CD4-positive, alpha-beta memory T cell (primary cell): ENCODE measurements around the gene CFC1B. TPM values are rescaled to one million over a fixed set of nuclear protein-coding genes. Genes with fewer than 3 reads are reported as not detected.
"Not testable (repeated sequence)": the region's sequence is repeated elsewhere in the genome, so short reads cannot be mapped to it uniquely, and the experiment has no call there.

ENCODE experiments used
- CTCF ChIA-PET: fragments of 350-600 bp; sonication (Branson Sonifier 250); formaldehyde crosslinking; loops from one replicate; lab custom pipeline; 2021; ENCODE audit warnings: inconsistent platforms; ENCODE audit not compliant: partially characterized antibody; lab: Charles Lee
- POLR2A ChIA-PET: fragments of 350-600 bp; sonication (Branson Sonifier 250); formaldehyde crosslinking; loops from one replicate; lab custom pipeline; 2021; ENCODE audit not compliant: partially characterized antibody; lab: Charles Lee
- DNase-seq, 5 donors: peaks; one replicate each; pipeline versions ENCODE4 v3.0.0 to v3.0.0-alpha.2; 2020 to 2022; ENCODE audit warnings: mixed read lengths in 1 of 5
- H3K27ac ChIP-seq: one replicate; pipeline ENCODE4 v1.7.0; 2013; ENCODE audit warnings: low read depth, low read length
- H3K27me3 ChIP-seq: 2 replicates; pipeline ENCODE4 v1.7.0; 2013; ENCODE audit warnings: mild to moderate bottlenecking, low read length, moderate library complexity; ENCODE audit not compliant: insufficient read depth
- H3K36me3 ChIP-seq: 2 replicates; pipeline ENCODE4 v1.7.0; 2013; ENCODE audit warnings: mild to moderate bottlenecking, low read length, moderate library complexity; ENCODE audit not compliant: insufficient read depth
- H3K4me1 ChIP-seq: 2 replicates; pipeline ENCODE4 v1.7.0; 2013; ENCODE audit warnings: mild to moderate bottlenecking, low read length, moderate library complexity; ENCODE audit not compliant: insufficient read depth
- H3K4me3 ChIP-seq, 2 donors: one replicate each; pipeline ENCODE4 v1.7.0; 2013; ENCODE audit warnings: low read length in 2 of 2, mild to moderate bottlenecking in 1 of 2
- H3K9me3 ChIP-seq, 2 donors: one replicate each; pipeline ENCODE4 v1.7.0; 2013; ENCODE audit warnings: low read length in 2 of 2, control low read depth in 1 of 2; ENCODE audit not compliant: control insufficient read depth in 1 of 2
- H3K27ac Mint-ChIP-seq, 7 donors: one replicate each; pipeline ENCODE4 v1.8.0; 2020 to 2021; ENCODE audit warnings: mixed read lengths in 7 of 7, mild to moderate bottlenecking in 6 of 7, inconsistent platforms in 3 of 7, moderate library complexity in 3 of 7
- H3K27me3 Mint-ChIP-seq, 2 donors: one replicate each; pipeline ENCODE4 v1.8.0; 2020 to 2021; ENCODE audit warnings: mixed read lengths in 2 of 2
- H3K36me3 Mint-ChIP-seq, 2 donors: one replicate each; pipeline ENCODE4 v1.8.0; 2020 to 2021; ENCODE audit warnings: mixed read lengths in 2 of 2, inconsistent platforms in 1 of 2, mild to moderate bottlenecking in 1 of 2
- H3K4me1 Mint-ChIP-seq, 4 donors: one replicate each; pipeline ENCODE4 v1.8.0; 2020 to 2021; ENCODE audit warnings: mixed read lengths in 4 of 4, mild to moderate bottlenecking in 1 of 4
- H3K4me3 Mint-ChIP-seq, 8 donors: one replicate each; pipeline ENCODE4 v1.8.0; 2020 to 2021; ENCODE audit warnings: mixed read lengths in 8 of 8, mild to moderate bottlenecking in 7 of 8, moderate library complexity in 6 of 8, inconsistent platforms in 3 of 8
- H3K9me3 Mint-ChIP-seq, 8 donors: one replicate each; pipeline ENCODE4 v1.8.0; 2020 to 2021; ENCODE audit warnings: mixed read lengths in 8 of 8, mild to moderate bottlenecking in 5 of 8, inconsistent platforms in 3 of 8, moderate library complexity in 1 of 8
- intact Hi-C: fragments of 100-400 bp; cut with micrococcal nuclease; formaldehyde crosslinking; loops from one replicate; pipeline ENCODE4 v1.15.1; 2023
- polyA plus RNA-seq, 2 donors: library from polyadenylated mRNA; unstranded; fragments of 300-500 nt; fragmentation: Illumina TruSeq; gene quantifications; one replicate each; pipeline ENCODE4 v1.2.3, GENCODE V29; 2021
- total RNA-seq, 2 experiments: library from RNA; stranded (reverse); gene quantifications; one replicate each; pipeline ENCODE4 v1.2.3, GENCODE V29; 2021

Gene CFC1B
- total and polyA plus RNA-seq, 4 experiments from 2014 or later = not detected

DNA sequence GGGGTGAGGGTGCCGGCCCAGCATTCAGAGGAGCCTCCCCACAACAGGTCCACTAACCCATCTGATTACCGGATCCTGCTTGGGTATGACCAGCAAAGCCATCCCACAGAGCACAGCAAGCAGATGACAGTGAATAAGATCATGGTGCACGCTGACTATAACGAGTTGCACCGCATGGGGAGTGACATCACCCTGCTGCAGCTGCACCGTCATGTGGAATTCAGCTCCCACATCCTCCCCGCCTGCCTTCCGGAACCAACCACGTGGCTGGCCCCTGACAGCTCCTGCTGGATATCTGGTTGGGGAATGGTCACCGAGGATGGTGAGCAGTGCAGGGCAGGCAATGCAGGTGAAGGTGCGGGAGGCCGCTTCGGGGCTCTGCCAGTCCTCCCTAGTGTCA lies 53.2 kb downstream of the CFC1B start:
- DNase-seq, H3K27me3 ChIP-seq, H3K4me3 ChIP-seq, intact Hi-C loops, H3K4me1 ChIP-seq, H3K36me3 ChIP-seq, H3K36me3 Mint-ChIP-seq, H3K9me3 Mint-ChIP-seq, H3K4me1 Mint-ChIP-seq, H3K4me3 Mint-ChIP-seq, H3K27ac ChIP-seq, H3K27ac Mint-ChIP-seq, POLR2A ChIA-PET, CTCF ChIA-PET, H3K27me3 Mint-ChIP-seq, H3K9me3 ChIP-seq: not testable (repeated sequence)

DNA sequence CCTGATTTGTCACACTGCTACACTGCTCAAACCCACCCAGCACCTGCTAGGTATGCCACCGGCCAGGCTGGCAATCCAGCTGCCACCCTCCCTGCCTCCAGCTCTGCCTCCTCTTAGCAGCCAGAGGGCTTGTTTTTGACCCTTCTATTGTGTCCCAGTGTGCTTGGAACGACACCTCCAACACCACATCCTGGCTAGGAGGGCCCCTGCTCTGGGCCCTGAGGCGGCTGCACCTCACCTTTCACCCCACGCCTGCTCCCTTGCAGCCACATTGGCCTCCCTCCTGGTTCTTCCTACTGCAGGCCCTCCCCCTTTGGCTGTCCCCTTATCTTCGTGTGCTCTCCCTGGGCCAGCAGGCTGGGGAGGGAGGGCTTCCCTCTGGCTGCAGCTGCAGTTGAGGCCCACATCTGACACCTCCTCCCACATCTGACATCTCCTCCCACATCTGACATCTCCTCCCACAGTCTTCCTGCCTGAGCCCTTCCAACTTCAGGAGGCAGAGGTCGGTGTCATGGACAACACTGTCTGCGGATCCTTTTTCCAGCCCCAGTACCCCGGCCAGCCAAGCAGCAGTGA lies 55.3 kb downstream of the CFC1B start:
- H3K4me1 ChIP-seq, H3K4me1 Mint-ChIP-seq, H3K9me3 Mint-ChIP-seq, DNase-seq, CTCF ChIA-PET, H3K36me3 ChIP-seq, H3K9me3 ChIP-seq, H3K27ac Mint-ChIP-seq, H3K27me3 ChIP-seq, POLR2A ChIA-PET, H3K27ac ChIP-seq, H3K4me3 Mint-ChIP-seq, H3K27me3 Mint-ChIP-seq, H3K36me3 Mint-ChIP-seq, H3K4me3 ChIP-seq, intact Hi-C loops: not testable (repeated sequence)

DNA sequence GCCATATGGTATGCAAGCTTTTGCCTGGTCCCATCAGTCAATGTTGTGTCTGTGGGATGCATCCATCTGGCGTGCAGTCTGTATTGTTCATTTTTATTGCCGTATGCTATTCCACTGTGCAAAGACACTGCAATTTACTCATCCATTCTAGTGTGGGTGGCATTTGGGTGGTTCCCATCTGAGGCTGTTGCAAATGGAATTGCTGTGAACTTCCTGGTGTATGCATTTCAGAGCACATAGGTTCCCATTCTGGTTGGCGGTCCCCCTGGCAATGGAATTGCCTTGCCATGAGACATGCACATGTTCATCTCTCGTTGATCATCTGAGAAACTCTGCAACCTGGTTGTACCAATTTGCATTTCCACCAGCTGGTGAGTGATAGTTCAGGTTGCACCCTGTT lies 56.5 kb downstream of the CFC1B start:
- H3K4me1 ChIP-seq, H3K36me3 Mint-ChIP-seq, H3K4me1 Mint-ChIP-seq, H3K4me3 ChIP-seq, H3K27ac Mint-ChIP-seq, POLR2A ChIA-PET, H3K36me3 ChIP-seq, intact Hi-C loops, H3K4me3 Mint-ChIP-seq, H3K27ac ChIP-seq, H3K27me3 ChIP-seq, H3K9me3 ChIP-seq, H3K9me3 Mint-ChIP-seq, CTCF ChIA-PET, H3K27me3 Mint-ChIP-seq, DNase-seq: not testable (repeated sequence)

Other genes starting within 250 kb of the CFC1B start
- 10 to 100 TPM; 72.6 to 73.9 TPM for gene IMP4, start 178.3 kb upstream of the CFC1B start, total RNA-seq
- 10 to 100 TPM; 92.8 to 96.7 TPM for gene IMP4, start 178.3 kb upstream of the CFC1B start, polyA plus RNA-seq
- 10 to 100 TPM; 54.9 to 67.2 TPM for gene PTPN18, start 165.2 kb upstream of the CFC1B start, total RNA-seq
- 10 to 100 TPM; 30.9 to 66.1 TPM for gene PTPN18, start 165.2 kb upstream of the CFC1B start, polyA plus RNA-seq
- not detected for gene POTEI, start 11.9 kb upstream of the CFC1B start, total RNA-seq
- not detected for gene POTEI, start 11.9 kb upstream of the CFC1B start, polyA plus RNA-seq
- gene CFC1, start 78.4 kb downstream of the CFC1B start, total RNA-seq = not detected
- gene CFC1, start 78.4 kb downstream of the CFC1B start, polyA plus RNA-seq = not detected
- not detected for gene POTEJ, start 90.2 kb downstream of the CFC1B start, total RNA-seq
- gene POTEJ, start 90.2 kb downstream of the CFC1B start, polyA plus RNA-seq = not detected
- not detected for gene GPR148, start 207.8 kb downstream of the CFC1B start, total RNA-seq
- gene GPR148, start 207.8 kb downstream of the CFC1B start, polyA plus RNA-seq = not detected
- not detected for gene AMER3, start 234.3 kb downstream of the CFC1B start, total RNA-seq
- not detected for gene AMER3, start 234.3 kb downstream of the CFC1B start, polyA plus RNA-seq